ENCODE results near the gene PDE3A.

- no peak for TF ChIP-seq CTCF (conservative IDR thresholded peaks at IDR 0.05; ENCODE audit: low read length)
- no peak for TF ChIP-seq EZH2phosphoT487 (IDR thresholded peaks at IDR 0.05; ENCODE audit: borderline replicate concordance, low read depth, low read length)
Observed at GRCh38 chr12:20711846-20712245, 343.5 kb downstream of the PDE3A start.
